ENCODE data around the gene ADCY5.

- no peak for TF ChIP-seq EZH2 (IDR thresholded peaks at IDR 0.05; ENCODE audit: borderline replicate concordance, low read depth, low read length, severe bottlenecking)
- no peak for TF ChIP-seq CTCF (IDR thresholded peaks at IDR 0.05; ENCODE audit: borderline replicate concordance, extremely low read depth, low read length, poor library complexity, severe bottlenecking)
Measured at GRCh38 chr3:123320221-123320620, 128.7 kb downstream of the ADCY5 start.
